Measurements from ENCODE around the gene CPLX1.

DNA sequence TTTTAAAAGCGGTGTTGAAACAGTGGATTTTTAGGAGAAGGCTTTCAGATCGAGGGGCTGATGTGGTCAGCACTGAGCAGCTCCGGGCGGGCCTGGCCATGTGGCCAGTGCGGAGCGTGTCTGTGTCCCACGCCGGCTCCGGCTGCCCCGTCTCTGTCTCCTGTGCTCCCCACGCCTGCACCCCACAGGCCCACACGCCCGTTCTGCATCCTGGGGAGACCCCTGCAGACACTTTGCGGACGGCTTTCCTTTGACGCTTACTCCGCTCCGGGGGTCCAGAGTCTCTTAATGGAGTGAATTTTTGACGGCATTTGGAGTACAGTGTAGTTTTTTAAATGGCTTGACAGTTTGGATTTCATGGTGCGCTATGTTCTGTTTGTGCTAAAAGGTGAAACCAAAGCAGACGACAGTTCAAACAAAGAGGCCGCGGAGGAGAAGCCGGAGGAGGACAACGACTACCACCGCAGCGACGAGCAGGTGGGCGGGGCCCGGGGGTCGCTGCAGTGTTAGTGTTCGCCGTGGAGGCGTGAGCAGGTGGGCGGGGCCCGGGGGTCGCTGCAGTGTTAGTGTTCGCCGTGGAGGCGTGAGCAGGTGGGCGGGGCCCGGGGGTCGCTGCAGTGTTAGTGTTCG is 81.6 kb downstream of the CPLX1 start:
- TF ChIP-seq CTCF (IDR thresholded peaks at IDR 0.05) (no peak), POLR2A (IDR thresholded peaks at IDR 0.05) (no peak)
